H1 (cell line): Measurements from ENCODE around the gene LTBP1. TPM values are rescaled to one million over a fixed set of nuclear protein-coding genes. Genes with fewer than 3 reads are reported as not detected.

Experiments
- CTCF ChIA-PET: fragments of 300-600 bp; sonication (Branson Sonifier 250); formaldehyde crosslinking; loops from one replicate; lab custom pipeline; 2021; ENCODE audit not compliant: partially characterized antibody; lab: Charles Lee
- POLR2A ChIA-PET: fragments of 300-600 bp; sonication (Branson Sonifier 250); formaldehyde crosslinking; loops from one replicate; lab custom pipeline; 2021; ENCODE audit warnings: inconsistent platforms; ENCODE audit not compliant: partially characterized antibody; lab: Charles Lee
- DNase-seq, 2 experiments: peaks; one replicate each; pipeline versions ENCODE4 v3.0.0 to v3.0.0-alpha.2; 2010 to 2022; ENCODE audit warnings: low spot score in 2 of 2, low read depth in 1 of 2, mixed read lengths in 1 of 2
- FAIRE-seq: peaks from 2 replicates; lab custom pipeline; 2011; peaks lifted over from hg19 to GRCh38; lab: Jason Lieb, UNC
- H2AFZ ChIP-seq: 2 replicates; pipeline ENCODE4 v1.8.1; 2012; ENCODE audit warnings: low read length, inconsistent platforms
- H2AK5ac ChIP-seq: 2 replicates; pipeline ENCODE4 v1.6.1; 2013; ENCODE audit warnings: low read depth, low read length
- H2BK120ac ChIP-seq: replicated peaks from 2 replicates; pipeline ENCODE3; 2013; ENCODE audit warnings: low read depth, low read length, inconsistent platforms
- H2BK12ac ChIP-seq: 2 replicates; pipeline ENCODE4 v1.6.1; 2013; ENCODE audit warnings: low read depth, low read length
- H2BK15ac ChIP-seq: 2 replicates; pipeline ENCODE4 v1.6.1; 2013; ENCODE audit warnings: low read length
- H2BK20ac ChIP-seq: 2 replicates; pipeline ENCODE4 v1.6.1; 2013; ENCODE audit warnings: low read length
- H2BK5ac ChIP-seq: 2 replicates; pipeline ENCODE4 v1.6.1; 2013; ENCODE audit warnings: low read depth, low read length
- H3K14ac ChIP-seq: 2 replicates; pipeline ENCODE4 v1.6.1; 2013; ENCODE audit warnings: inconsistent platforms; ENCODE audit not compliant: insufficient read length
- H3K18ac ChIP-seq: 2 replicates; pipeline ENCODE4 v1.6.1; 2013; ENCODE audit warnings: low read length; ENCODE audit errors: extremely low read depth
- H3K23ac ChIP-seq: 2 replicates; pipeline ENCODE4 v1.6.1; 2013; ENCODE audit warnings: inconsistent platforms; ENCODE audit not compliant: insufficient read length
- H3K23me2 ChIP-seq: 2 replicates; pipeline ENCODE4 v1.6.1; 2013; ENCODE audit warnings: low read depth, low read length
- H3K27ac ChIP-seq: 2 replicates; pipeline ENCODE4 v1.6.1; 2011; ENCODE audit warnings: low read depth, low read length, inconsistent platforms
- H3K27me3 ChIP-seq, 4 experiments: replicated peaks in 1 of 4; 1 replicate in 1 of 4; 2 replicates in 3 of 4; pipeline versions ENCODE4 v1.6.1 to v1.8.1; 2011 to 2013; ENCODE audit warnings: low read length in 3 of 4, mild to moderate bottlenecking in 3 of 4, inconsistent platforms in 2 of 4, mixed read lengths in 2 of 4, moderate library complexity in 1 of 4; ENCODE audit not compliant: control insufficient read depth in 3 of 4, insufficient read depth in 3 of 4; ENCODE audit errors: extremely low read depth in 1 of 4
- H3K36me3 ChIP-seq, 4 experiments: 2 replicates each; pipeline versions ENCODE4 v1.6.1 to v1.8.1; 2011 to 2013; ENCODE audit warnings: mild to moderate bottlenecking in 4 of 4, low read length in 3 of 4, moderate library complexity in 2 of 4, control low read depth in 1 of 4, inconsistent platforms in 1 of 4; ENCODE audit not compliant: insufficient read depth in 4 of 4, control insufficient read depth in 2 of 4
- H3K4ac ChIP-seq: replicated peaks from 2 replicates; pipeline ENCODE3; 2013; ENCODE audit warnings: low read length, low read depth, mixed read lengths, inconsistent platforms; ENCODE audit not compliant: insufficient read length
- H3K4me1 ChIP-seq, 4 experiments: replicated peaks in 1 of 4; 1 replicate in 1 of 4; 2 replicates in 3 of 4; pipeline versions ENCODE4 v1.6.1 to v1.8.1; 2011 to 2013; ENCODE audit warnings: low read length in 3 of 4, inconsistent platforms in 2 of 4, mixed read lengths in 1 of 4; ENCODE audit not compliant: insufficient read depth in 4 of 4, control insufficient read depth in 3 of 4
- H3K4me2 ChIP-seq, 2 experiments: 2 replicates each; pipeline versions ENCODE4 v1.6.1 to v1.8.1; 2011 to 2013; ENCODE audit warnings: low read depth in 2 of 2, low read length in 2 of 2, control low read depth in 1 of 2, inconsistent platforms in 1 of 2, mild to moderate bottlenecking in 1 of 2; ENCODE audit not compliant: insufficient read depth in 1 of 2
- H3K4me3 ChIP-seq, 4 experiments: fragments of 200-600, 300-600 bp in 1 of 4; sonication (generic), shearing (Covaris generic), sonication (Bioruptor Twin) in 1 of 4; 2 replicates each; pipeline versions ENCODE4 v1.5.1 to v1.8.1; 2011 to 2016; ENCODE audit warnings: low read length in 4 of 4, low read depth in 3 of 4, control low read depth in 2 of 4, inconsistent platforms in 2 of 4, mild to moderate bottlenecking in 2 of 4, mixed read lengths in 1 of 4, moderate library complexity in 1 of 4; ENCODE audit not compliant: insufficient read depth in 2 of 4; ENCODE audit errors: extremely low read depth in 1 of 4
- H3K56ac ChIP-seq: replicated peaks from 2 replicates; pipeline ENCODE3; 2013; ENCODE audit warnings: low read depth, mild to moderate bottlenecking, mixed read lengths, low read length, inconsistent platforms; ENCODE audit not compliant: insufficient read length
- H3K79me1 ChIP-seq: 2 replicates; pipeline ENCODE4 v1.6.1; 2013; ENCODE audit warnings: low read depth, low read length, control low read depth
- H3K79me2 ChIP-seq, 2 experiments: 2 replicates each; pipeline versions ENCODE4 v1.6.1 to v1.8.1; 2012 to 2013; ENCODE audit warnings: low read length in 2 of 2, mild to moderate bottlenecking in 2 of 2, inconsistent platforms in 1 of 2; ENCODE audit not compliant: insufficient read depth in 2 of 2, control insufficient read depth in 1 of 2
- H3K9ac ChIP-seq, 4 experiments: replicated peaks in 1 of 4; 1 replicate in 1 of 4; 2 replicates in 3 of 4; pipeline versions ENCODE4 v1.6.1 to v1.8.1; 2011 to 2013; ENCODE audit warnings: low read depth in 3 of 4, low read length in 3 of 4, control low read depth in 2 of 4, mild to moderate bottlenecking in 2 of 4, moderate library complexity in 2 of 4, inconsistent platforms in 1 of 4; ENCODE audit errors: extremely low read depth in 1 of 4
- H3K9me3 ChIP-seq, 2 experiments: 2 replicates each; pipeline versions ENCODE4 v1.6.1 to v1.8.1; 2012 to 2013; ENCODE audit warnings: mild to moderate bottlenecking in 2 of 2, moderate library complexity in 2 of 2, control low read depth in 1 of 2, inconsistent platforms in 1 of 2, low read depth in 1 of 2, low read length in 1 of 2, mixed read lengths in 1 of 2; ENCODE audit not compliant: insufficient read depth in 2 of 2
- H4K20me1 ChIP-seq, 2 experiments: replicated peaks in 1 of 2; 2 replicates each; pipeline versions ENCODE3 to v1.8.1; 2011 to 2013; ENCODE audit warnings: inconsistent platforms in 2 of 2, low read length in 2 of 2, mild to moderate bottlenecking in 1 of 2; ENCODE audit not compliant: insufficient read depth in 2 of 2, control insufficient read depth in 1 of 2
- H4K5ac ChIP-seq: 2 replicates; pipeline ENCODE4 v1.6.1; 2013; ENCODE audit warnings: low read length, low read depth, mixed read lengths, inconsistent platforms; ENCODE audit not compliant: insufficient read length
- H4K8ac ChIP-seq: 2 replicates; pipeline ENCODE4 v1.8.0; 2013; ENCODE audit warnings: mild to moderate bottlenecking, moderate library complexity, low read length, inconsistent platforms; ENCODE audit not compliant: insufficient read depth; ENCODE audit errors: extremely low read depth
- H4K91ac ChIP-seq: replicated peaks from 2 replicates; pipeline ENCODE3; 2013; ENCODE audit warnings: low read length, mixed read lengths, inconsistent platforms; ENCODE audit not compliant: insufficient read length
- ASH2L ChIP-seq: fragments of 200-600, 300-600 bp; sonication (generic); IDR thresholded peaks from one replicate; pipeline ENCODE4 v1.7.1; 2017; ENCODE audit warnings: low read length
- EZH2 ChIP-seq: fragments of 200-600 bp; sonication (generic); IDR thresholded peaks from 2 replicates; pipeline ENCODE4 v1.7.1; 2012; ENCODE audit warnings: low read depth, mild to moderate bottlenecking, moderate library complexity, low read length, inconsistent platforms; ENCODE audit not compliant: severe bottlenecking
- GTF2F1 ChIP-seq: IDR thresholded peaks from 2 replicates; pipeline ENCODE4 v1.6.1; 2012; ENCODE audit warnings: low read depth, low read length, improper control_type of control experiment, borderline replicate concordance
- JUND ChIP-seq: IDR thresholded peaks from 2 replicates; pipeline ENCODE4 v1.6.1; 2011; ENCODE audit warnings: mild to moderate bottlenecking, improper control_type of control experiment, low read length
- POU5F1 ChIP-seq: IDR thresholded peaks from 2 replicates; pipeline ENCODE4 v1.6.1; 2011; ENCODE audit warnings: low read depth, mild to moderate bottlenecking, low read length, moderate library complexity
- RXRA ChIP-seq: IDR thresholded peaks from 2 replicates; pipeline ENCODE4 v1.6.1; 2011; ENCODE audit warnings: low read depth, mild to moderate bottlenecking, low read length, moderate library complexity; ENCODE audit not compliant: insufficient read depth
- SAP30 ChIP-seq: fragments of 300-600 bp; sonication (generic); IDR thresholded peaks from 2 replicates; pipeline ENCODE4 v1.7.1; 2012; ENCODE audit warnings: low read length, moderate library complexity, mild to moderate bottlenecking, inconsistent platforms; ENCODE audit not compliant: insufficient read depth, insufficient replicate concordance
- SUZ12 ChIP-seq: fragments of 200-600 bp; sonication (generic); IDR thresholded peaks from 2 replicates; pipeline ENCODE4 v1.6.1; 2012; ENCODE audit warnings: mild to moderate bottlenecking, inconsistent platforms, low read length, moderate library complexity, mixed read lengths
- USF2 ChIP-seq: IDR thresholded peaks from 2 replicates; pipeline ENCODE4 v1.6.1; 2011; ENCODE audit warnings: low read length, improper control_type of control experiment
- ZNF274 ChIP-seq: IDR thresholded peaks from 2 replicates; pipeline ENCODE4 v1.7.0; 2012; ENCODE audit warnings: low read length, borderline replicate concordance; ENCODE audit errors: extremely low read depth
- WGBS, 2 experiments: shearing (Covaris generic) in 1 of 2; methylation state at CpG; one replicate each; pipeline versions ENCODE4 v1.1.6 to v1.1.7; 2013 to 2015; ENCODE audit warnings: low lambda C conversion rate in 2 of 2, mixed read lengths in 2 of 2, inconsistent platforms in 1 of 2, low coverage in 1 of 2, missing lambda C conversion rate in 1 of 2; ENCODE audit not compliant: insufficient replicate concordance in 2 of 2, insufficient coverage in 1 of 2, insufficient read length in 1 of 2; ENCODE audit errors: extremely low coverage in 1 of 2, missing lambda C conversion rate in 1 of 2; 5-methylcytosine and 5-hydroxymethylcytosine counted together
- polyA plus RNA-seq, 7 experiments: library from polyadenylated mRNA; depleted of rRNA in 3 of 7; stranded (reverse) in 5 of 7; unstranded in 2 of 7; fragments of >200 nt in 5 of 7; fragments of 200-250 nt in 2 of 7; gene quantifications; 1 replicate in 5 of 7; 2 replicates in 1 of 7; 4 replicates in 1 of 7; pipeline versions ENCODE4 v1.2.1 to v1.2.3, GENCODE V29; 2011 to 2013; ENCODE audit warnings: missing spikeins in 2 of 7, mixed read lengths in 2 of 7
- total RNA-seq: library from RNA; stranded (reverse); fragmentation: NEBNext Ultra II Directional; extraction: Animal tissue kit (Norgen Biotek cat#: 25700); gene quantifications from 2 replicates; pipeline ENCODE4 v1.2.1, GENCODE V29; 2021

LTBP1 gene
- total and polyA plus RNA-seq, 2 of the 8 experiments (the other 6 are each of a cell fraction or from before 2014, with no cell fraction given): 15.4 to 24.7 TPM

GRCh38 chr2:33435518-33435917, 488.8 kb downstream of the LTBP1 start:
- 85% methylated on average over 8 of the region's 8 CpGs; no CpG with 5 or more reads in 1 of the 2 experiments for WGBS, 2 experiments
- no peak for TF ChIP-seq EZH2
- no peak for TF ChIP-seq USF2
- TF ChIP-seq ZNF274: no peak
- TF ChIP-seq SUZ12: no peak
- TF ChIP-seq ASH2L: no peak
- TF ChIP-seq SAP30: no peak
- TF ChIP-seq JUND: no peak
- TF ChIP-seq POU5F1: no peak
- TF ChIP-seq RXRA: no peak
- no peak for TF ChIP-seq GTF2F1
- H3K23ac ChIP-seq: no peak overlapping the region
- no peak overlapping the region for H2BK120ac ChIP-seq
- ChIA-PET CTCF (interaction anchor here (1.4 to 2.2 kb wide), 3 partner anchors 11 to 63 kb away, joined by 3 to 4 read pairs (median 4); no protein-coding TSS in a partner anchor), POLR2A (no interaction called here)
- no peak overlapping the region for H3K56ac ChIP-seq
- no peak overlapping the region for H4K5ac ChIP-seq
- H2BK12ac ChIP-seq: no peak overlapping the region
- H3K9ac ChIP-seq: no peak overlapping the region
- no peak for FAIRE-seq
- H3K27me3 ChIP-seq: no peaks in the 10 kb centered on the region
- no peaks in the 10 kb centered on the region for H3K79me2 ChIP-seq
- no peaks in the 10 kb centered on the region for H4K20me1 ChIP-seq
- no peak overlapping the region for H3K14ac ChIP-seq
- no peak overlapping the region for H3K4ac ChIP-seq
- H3K4me3 ChIP-seq: no peak overlapping the region
- DNase-seq: no peak
- no peak overlapping the region for H2AK5ac ChIP-seq
- H3K4me2 ChIP-seq: no peak overlapping the region
- no peak overlapping the region for H3K18ac ChIP-seq
- no peaks in the 10 kb centered on the region for H3K4me1 ChIP-seq
- H4K8ac ChIP-seq: no peak overlapping the region
- no peak overlapping the region for H4K91ac ChIP-seq
- H3K23me2 ChIP-seq: no peaks in the 10 kb centered on the region
- no peak overlapping the region for H2AFZ ChIP-seq
- H3K36me3 ChIP-seq: no peaks in the 10 kb centered on the region
- H3K9me3 ChIP-seq: no peaks in the 10 kb centered on the region
- no peak overlapping the region for H2BK5ac ChIP-seq
- H3K27ac ChIP-seq: no peak overlapping the region
- no peak overlapping the region for H2BK20ac ChIP-seq
- H3K79me1 ChIP-seq: no peaks in the 10 kb centered on the region
- no peak overlapping the region for H2BK15ac ChIP-seq
